HL-60 (cell line): ENCODE data around the gene MYO1B.

Experiments
- DNase-seq, 2 experiments: peaks; one replicate each; pipeline ENCODE4 v3.0.0-alpha.2; 2010 to 2020; ENCODE audit warnings: low read depth in 1 of 2, low spot score in 1 of 2
- H3K27ac ChIP-seq: fragments of 250-450 bp; sonication (Bioruptor Pico); replicated peaks from 2 replicates; pipeline ENCODE4 v1.5.1; 2020; ENCODE audit warnings: mild to moderate bottlenecking, moderate library complexity
- H3K27me3 ChIP-seq: fragments of 250-450 bp; sonication (Bioruptor Pico); 2 replicates; pipeline ENCODE4 v1.5.1; 2021; ENCODE audit warnings: mild to moderate bottlenecking, moderate library complexity; ENCODE audit not compliant: insufficient read depth, poor library complexity, severe bottlenecking
- H3K4me3 ChIP-seq: replicated peaks from 2 replicates; pipeline ENCODE4 v1.5.1; 2011; ENCODE audit warnings: mild to moderate bottlenecking, control low read depth, low read length; ENCODE audit not compliant: insufficient read depth
- GABPA ChIP-seq: IDR thresholded peaks from 2 replicates; pipeline ENCODE4 v1.6.1; 2012; ENCODE audit warnings: low read depth
- POLR2AphosphoS5 ChIP-seq: IDR thresholded peaks from 2 replicates; pipeline ENCODE4 v1.6.1; 2012; ENCODE audit warnings: low read depth
- SPI1 ChIP-seq: IDR thresholded peaks from 2 replicates; pipeline ENCODE4 v1.6.1; 2012; ENCODE audit warnings: low read depth, mild to moderate bottlenecking, borderline replicate concordance
- TF ChIP-seq, protein P1 (sequence below): IDR thresholded peaks from 2 replicates; pipeline ENCODE4 v1.6.1; 2012; ENCODE audit warnings: low read depth; ENCODE audit not compliant: insufficient replicate concordance
- TF ChIP-seq, protein P2 (sequence below): IDR thresholded peaks from one replicate; pipeline ENCODE4 v1.5.1; 2011; ENCODE audit warnings: low read length, control low read depth, inconsistent platforms; ENCODE audit not compliant: insufficient read depth

Gene MYO1B

DNA sequence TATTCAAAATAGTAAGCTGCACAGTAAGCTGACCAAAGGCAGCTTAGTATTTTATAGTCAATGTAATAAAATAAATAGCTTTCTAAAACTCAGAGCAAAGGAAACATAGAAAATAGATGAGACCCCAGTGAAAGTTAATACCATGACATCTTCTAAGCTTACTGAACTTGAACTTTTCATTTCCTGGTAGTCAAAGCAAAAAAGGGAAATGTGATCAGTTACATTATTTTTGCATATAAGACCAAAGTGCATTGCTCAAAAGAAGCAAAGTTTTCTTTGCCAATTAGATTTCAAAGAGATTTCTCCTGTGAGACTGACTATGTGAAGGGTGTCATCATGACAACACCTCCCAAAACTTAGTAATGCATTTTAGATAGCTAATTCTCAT, 70.2 kb downstream of the MYO1B start:
- no peak for DNase-seq
- no peak for TF ChIP-seq GABPA
- TF ChIP-seq POLR2AphosphoS5: no peak
- 0 out of 2 replicates have a peak, but pooled peaks have one; percentile 2 for TF ChIP-seq SPI1
- no peaks in the 10 kb centered on the region for H3K27me3 ChIP-seq
- H3K27ac ChIP-seq: no peak overlapping the region
- no peak overlapping the region for H3K4me3 ChIP-seq

DNA sequence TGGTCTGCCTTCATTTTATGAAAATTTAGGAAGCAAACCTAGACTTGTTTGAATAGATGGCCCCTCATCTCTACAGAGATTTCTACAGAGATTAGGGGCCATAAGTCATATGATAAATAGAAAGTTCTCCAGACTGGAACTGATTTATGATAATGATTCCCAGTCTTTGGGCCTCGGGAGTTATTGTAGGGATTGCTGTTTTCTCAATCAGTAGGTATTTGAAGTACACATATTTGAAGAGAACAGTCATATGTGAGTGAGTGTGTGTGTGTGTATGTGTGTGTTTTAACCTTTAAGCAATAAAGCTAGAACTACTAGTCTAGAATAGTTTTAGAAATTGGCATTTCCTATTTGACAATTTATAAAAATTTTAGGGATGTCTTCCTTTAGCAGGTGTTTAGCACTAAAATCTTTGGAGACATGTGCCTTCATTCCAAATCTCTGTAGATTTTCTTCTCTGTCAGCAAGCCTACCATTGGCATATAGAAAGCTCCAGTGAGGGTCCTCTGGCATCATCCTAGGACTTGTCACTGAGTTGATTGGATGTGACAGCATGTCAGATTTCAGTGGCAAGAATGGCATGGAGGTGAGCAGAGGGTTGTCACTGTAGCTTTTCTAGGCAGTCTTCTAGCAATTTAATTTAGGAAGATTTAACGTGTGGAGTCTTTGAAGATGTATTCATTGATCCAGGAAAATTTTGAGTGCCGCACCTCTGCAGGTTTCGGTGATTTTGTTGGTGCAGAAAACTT, 71.2 kb downstream of the MYO1B start:
- no peak overlapping the region for H3K27ac ChIP-seq
- H3K4me3 ChIP-seq: no peak overlapping the region
- TF ChIP-seq, protein P1, sequence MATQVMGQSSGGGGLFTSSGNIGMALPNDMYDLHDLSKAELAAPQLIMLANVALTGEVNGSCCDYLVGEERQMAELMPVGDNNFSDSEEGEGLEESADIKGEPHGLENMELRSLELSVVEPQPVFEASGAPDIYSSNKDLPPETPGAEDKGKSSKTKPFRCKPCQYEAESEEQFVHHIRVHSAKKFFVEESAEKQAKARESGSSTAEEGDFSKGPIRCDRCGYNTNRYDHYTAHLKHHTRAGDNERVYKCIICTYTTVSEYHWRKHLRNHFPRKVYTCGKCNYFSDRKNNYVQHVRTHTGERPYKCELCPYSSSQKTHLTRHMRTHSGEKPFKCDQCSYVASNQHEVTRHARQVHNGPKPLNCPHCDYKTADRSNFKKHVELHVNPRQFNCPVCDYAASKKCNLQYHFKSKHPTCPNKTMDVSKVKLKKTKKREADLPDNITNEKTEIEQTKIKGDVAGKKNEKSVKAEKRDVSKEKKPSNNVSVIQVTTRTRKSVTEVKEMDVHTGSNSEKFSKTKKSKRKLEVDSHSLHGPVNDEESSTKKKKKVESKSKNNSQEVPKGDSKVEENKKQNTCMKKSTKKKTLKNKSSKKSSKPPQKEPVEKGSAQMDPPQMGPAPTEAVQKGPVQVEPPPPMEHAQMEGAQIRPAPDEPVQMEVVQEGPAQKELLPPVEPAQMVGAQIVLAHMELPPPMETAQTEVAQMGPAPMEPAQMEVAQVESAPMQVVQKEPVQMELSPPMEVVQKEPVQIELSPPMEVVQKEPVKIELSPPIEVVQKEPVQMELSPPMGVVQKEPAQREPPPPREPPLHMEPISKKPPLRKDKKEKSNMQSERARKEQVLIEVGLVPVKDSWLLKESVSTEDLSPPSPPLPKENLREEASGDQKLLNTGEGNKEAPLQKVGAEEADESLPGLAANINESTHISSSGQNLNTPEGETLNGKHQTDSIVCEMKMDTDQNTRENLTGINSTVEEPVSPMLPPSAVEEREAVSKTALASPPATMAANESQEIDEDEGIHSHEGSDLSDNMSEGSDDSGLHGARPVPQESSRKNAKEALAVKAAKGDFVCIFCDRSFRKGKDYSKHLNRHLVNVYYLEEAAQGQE: no peak
- no peak for TF ChIP-seq SPI1
- TF ChIP-seq POLR2AphosphoS5: no peak
- TF ChIP-seq, protein P2, sequence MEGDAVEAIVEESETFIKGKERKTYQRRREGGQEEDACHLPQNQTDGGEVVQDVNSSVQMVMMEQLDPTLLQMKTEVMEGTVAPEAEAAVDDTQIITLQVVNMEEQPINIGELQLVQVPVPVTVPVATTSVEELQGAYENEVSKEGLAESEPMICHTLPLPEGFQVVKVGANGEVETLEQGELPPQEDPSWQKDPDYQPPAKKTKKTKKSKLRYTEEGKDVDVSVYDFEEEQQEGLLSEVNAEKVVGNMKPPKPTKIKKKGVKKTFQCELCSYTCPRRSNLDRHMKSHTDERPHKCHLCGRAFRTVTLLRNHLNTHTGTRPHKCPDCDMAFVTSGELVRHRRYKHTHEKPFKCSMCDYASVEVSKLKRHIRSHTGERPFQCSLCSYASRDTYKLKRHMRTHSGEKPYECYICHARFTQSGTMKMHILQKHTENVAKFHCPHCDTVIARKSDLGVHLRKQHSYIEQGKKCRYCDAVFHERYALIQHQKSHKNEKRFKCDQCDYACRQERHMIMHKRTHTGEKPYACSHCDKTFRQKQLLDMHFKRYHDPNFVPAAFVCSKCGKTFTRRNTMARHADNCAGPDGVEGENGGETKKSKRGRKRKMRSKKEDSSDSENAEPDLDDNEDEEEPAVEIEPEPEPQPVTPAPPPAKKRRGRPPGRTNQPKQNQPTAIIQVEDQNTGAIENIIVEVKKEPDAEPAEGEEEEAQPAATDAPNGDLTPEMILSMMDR: no peak
- TF ChIP-seq GABPA: no peak
- no peak for DNase-seq
- peaks cover 2% of the 10 kb centered on the region for H3K27me3 ChIP-seq

DNA sequence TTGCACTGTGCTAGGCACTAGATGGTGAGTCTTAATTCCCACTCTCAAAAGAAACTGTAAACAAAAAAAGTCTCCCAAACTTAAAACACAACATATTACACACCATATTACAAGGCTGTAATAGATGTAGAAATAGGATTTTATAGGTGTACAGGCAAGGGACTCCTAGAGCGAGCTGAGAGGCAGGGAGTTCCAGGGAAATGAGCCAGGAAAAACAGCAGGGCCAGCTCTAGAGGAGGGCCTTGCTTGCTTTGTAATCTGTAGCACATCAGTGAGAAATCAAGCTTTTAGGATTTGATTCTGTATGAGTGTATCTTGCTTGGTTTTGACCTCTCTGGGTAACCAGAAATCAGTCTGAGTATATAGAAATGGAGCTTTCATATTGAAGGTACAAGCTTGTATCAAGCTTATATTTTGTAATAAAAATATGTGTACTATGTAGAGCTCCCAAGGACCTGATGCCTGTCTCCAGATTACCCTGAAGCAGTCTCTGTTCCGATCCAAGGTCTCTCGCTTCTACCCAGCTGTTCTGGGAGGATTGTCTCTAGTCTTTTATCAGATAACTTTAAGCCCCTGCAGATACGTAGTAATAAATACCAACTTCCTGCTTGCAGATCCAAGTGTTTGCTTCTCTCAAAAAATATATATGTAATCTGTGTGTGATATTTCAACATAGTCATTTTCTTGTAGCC, 73.0 kb downstream of the MYO1B start:
- TF ChIP-seq, protein P2: no peak
- TF ChIP-seq POLR2AphosphoS5 (no peak), GABPA (no peak), SPI1 (no peak)
- TF ChIP-seq, protein P1: no peak
- H3K27me3 ChIP-seq: peaks cover 2% of the 10 kb centered on the region
- H3K27ac ChIP-seq: no peak overlapping the region
- DNase-seq: no peak
- no peak overlapping the region for H3K4me3 ChIP-seq

DNA sequence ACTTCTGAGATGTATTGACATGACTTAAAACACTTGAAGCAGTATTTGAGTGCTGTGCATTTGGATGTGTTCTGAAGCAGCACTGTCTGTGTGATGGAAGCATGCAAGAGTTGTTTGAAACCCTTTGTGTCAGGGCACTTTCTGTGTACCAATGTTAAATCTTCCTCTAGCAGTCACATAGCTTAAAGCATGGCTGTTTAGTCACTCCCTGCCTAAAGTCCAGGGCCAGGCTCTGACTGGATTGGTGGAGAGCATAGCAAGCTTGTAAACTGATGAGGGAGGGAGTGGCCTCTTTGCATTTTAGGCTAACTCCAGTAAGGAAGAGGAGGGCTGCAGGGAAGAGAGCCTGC, 73.5 kb downstream of the MYO1B start:
- Histone ChIP-seq H3K27me3 (peaks cover 2% of the 10 kb centered on the region), H3K4me3 (no peak overlapping the region), H3K27ac (no peak overlapping the region)
- no peak for TF ChIP-seq GABPA
- TF ChIP-seq POLR2AphosphoS5: no peak
- DNase-seq: no peak
